NCI-H2196 (cell line): ENCODE measurements around the gene METTL24.

Experiments
- DNase-seq: peaks from one replicate; lab custom pipeline; 2025; ENCODE audit not compliant: unreplicated experiment; lab: John Stamatoyannopoulos, UW

METTL24 gene

GRCh38 chr6:110201151-110201884, 156.8 kb downstream of the METTL24 start:
- DNase-seq = no peak

- DNase-seq = no peak
Observed at GRCh38 chr6:110198561-110198960, 159.6 kb downstream of the METTL24 start.

- DNase-seq = no peak
Observed at GRCh38 chr6:110196874-110197273, 161.3 kb downstream of the METTL24 start.

- DNase-seq = no peak
Observed at GRCh38 chr6:110195639-110196038, 162.5 kb downstream of the METTL24 start.
